Limb (tissue), 2 donors: ENCODE measurements around the gene SGPP1.
"Not testable (repeated sequence)": the region's sequence is repeated elsewhere in the genome, so short reads cannot be mapped to it uniquely, and the experiment has no call there.

Experiments used
- DNase-seq, 2 donors: peaks; one replicate each; pipeline ENCODE4 v3.0.0-alpha.2; 2016; ENCODE audit errors: extremely low spot score in 2 of 2

SGPP1 gene

GRCh38 chr14:63726499-63726898 is 1.4 kb downstream of the SGPP1 start:
- no peak for DNase-seq

- no peak for DNase-seq
Measured at GRCh38 chr14:63725786-63726460, 1.9 kb downstream of the SGPP1 start.

- DNase-seq: peak in 1 of 2 donors; percentile 20
Measured at GRCh38 chr14:63717702-63718101, 10.2 kb downstream of the SGPP1 start.

- no peak for DNase-seq
Measured at GRCh38 chr14:63715360-63715759, 12.5 kb downstream of the SGPP1 start.

GRCh38 chr14:63713764-63714163 is 14.1 kb downstream of the SGPP1 start:
- no peak for DNase-seq

GRCh38 chr14:63713058-63713457 is 14.8 kb downstream of the SGPP1 start:
- DNase-seq: no peak

GRCh38 chr14:63712123-63712522 is 15.7 kb downstream of the SGPP1 start:
- no peak for DNase-seq

- DNase-seq: no peak
Measured at GRCh38 chr14:63710497-63710896, 17.4 kb downstream of the SGPP1 start.

GRCh38 chr14:63709589-63709988 is 18.3 kb downstream of the SGPP1 start:
- no peak for DNase-seq

GRCh38 chr14:63707216-63707615 is 20.6 kb downstream of the SGPP1 start:
- DNase-seq: no peak

GRCh38 chr14:63705561-63706070 is 22.2 kb downstream of the SGPP1 start:
- no peak for DNase-seq

- not testable (repeated sequence) for DNase-seq
Measured at GRCh38 chr14:63702530-63702929, 25.3 kb downstream of the SGPP1 start.

GRCh38 chr14:63701606-63702299 is 26.1 kb downstream of the SGPP1 start:
- DNase-seq: no peak

GRCh38 chr14:63692310-63693020 is 35.4 kb downstream of the SGPP1 start:
- no peak for DNase-seq

GRCh38 chr14:63689132-63689531 is 38.7 kb downstream of the SGPP1 start:
- no peak for DNase-seq

- DNase-seq: no peak
Measured at GRCh38 chr14:63686926-63687325, 40.9 kb downstream of the SGPP1 start.

GRCh38 chr14:63685401-63685800 is 42.5 kb downstream of the SGPP1 start:
- DNase-seq: no peak

GRCh38 chr14:63682727-63683593 is 44.9 kb downstream of the SGPP1 start:
- no peak for DNase-seq

GRCh38 chr14:63678536-63678935 is 49.3 kb downstream of the SGPP1 start:
- no peak for DNase-seq

GRCh38 chr14:63677891-63678379 is 49.9 kb downstream of the SGPP1 start:
- DNase-seq: no peak

- no peak for DNase-seq
Measured at GRCh38 chr14:63676615-63677014, 51.2 kb downstream of the SGPP1 start.
